Mesenchymal stem cell (in vitro differentiated cells and primary cell): Measurements from ENCODE around the gene AFF1.

Source experiments
- DNase-seq: peaks from one replicate; pipeline ENCODE4 v3.0.0-alpha.2; 2013
- H2AFZ ChIP-seq: one replicate; pipeline ENCODE4 v1.6.1; 2013; ENCODE audit warnings: low read depth, mild to moderate bottlenecking, control low read depth, inconsistent platforms, low read length, moderate library complexity
- H2AK5ac ChIP-seq: 2 replicates; pipeline ENCODE4 v1.6.1; 2013; ENCODE audit warnings: low read length, moderate library complexity, mild to moderate bottlenecking, inconsistent platforms; ENCODE audit not compliant: severe bottlenecking
- H2BK120ac ChIP-seq: one replicate; pipeline ENCODE4 v1.6.1; 2013; ENCODE audit warnings: low read depth, mild to moderate bottlenecking, inconsistent platforms, low read length, moderate library complexity
- H2BK12ac ChIP-seq, 2 experiments: one replicate each; pipeline ENCODE4 v1.6.1; 2013; ENCODE audit warnings: inconsistent platforms in 2 of 2, low read length in 2 of 2, mild to moderate bottlenecking in 2 of 2, moderate library complexity in 2 of 2, control low read depth in 1 of 2
- H2BK15ac ChIP-seq: one replicate; pipeline ENCODE4 v1.6.1; 2013; ENCODE audit warnings: mild to moderate bottlenecking, low read depth, inconsistent platforms; ENCODE audit not compliant: poor library complexity, severe bottlenecking
- H2BK5ac ChIP-seq: 2 replicates; pipeline ENCODE4 v1.6.1; 2013; ENCODE audit warnings: low read depth, mild to moderate bottlenecking, low read length, control low read depth, inconsistent platforms; ENCODE audit not compliant: poor library complexity, severe bottlenecking
- H3K14ac ChIP-seq, 2 experiments: one replicate each; pipeline ENCODE4 v1.6.1; 2013; ENCODE audit warnings: inconsistent platforms in 2 of 2, low read length in 2 of 2, control low read depth in 1 of 2, mild to moderate bottlenecking in 1 of 2, moderate library complexity in 1 of 2
- H3K18ac ChIP-seq, 2 experiments: one replicate each; pipeline ENCODE4 v1.6.1; 2013; ENCODE audit warnings: inconsistent platforms in 2 of 2, low read length in 2 of 2, control low read depth in 1 of 2, low read depth in 1 of 2, mild to moderate bottlenecking in 1 of 2
- H3K23ac ChIP-seq, 2 experiments: one replicate each; pipeline ENCODE4 v1.6.1; 2013; ENCODE audit warnings: inconsistent platforms in 2 of 2, low read length in 2 of 2, mild to moderate bottlenecking in 2 of 2, moderate library complexity in 2 of 2, control low read depth in 1 of 2
- H3K27ac ChIP-seq: 2 replicates; pipeline ENCODE4 v1.5.1; 2013; ENCODE audit warnings: mild to moderate bottlenecking, moderate library complexity, low read length, control low read depth, inconsistent platforms; ENCODE audit not compliant: poor library complexity, severe bottlenecking
- H3K27me3 ChIP-seq, 2 experiments: 2 replicates each; pipeline versions ENCODE4 v1.6.1 to v1.7.0; 2013; ENCODE audit warnings: low read length in 2 of 2, mild to moderate bottlenecking in 2 of 2, moderate library complexity in 2 of 2, control low read depth in 1 of 2, inconsistent platforms in 1 of 2; ENCODE audit not compliant: control insufficient read depth in 1 of 2, insufficient read depth in 1 of 2
- H3K36me3 ChIP-seq, 2 experiments: 2 replicates each; pipeline versions ENCODE4 v1.6.1 to v1.7.0; 2013; ENCODE audit warnings: low read length in 2 of 2, control low read depth in 1 of 2, inconsistent platforms in 1 of 2, low read depth in 1 of 2, mild to moderate bottlenecking in 1 of 2; ENCODE audit not compliant: insufficient read depth in 2 of 2, control insufficient read depth in 1 of 2
- H3K4ac ChIP-seq, 2 experiments: one replicate each; pipeline ENCODE4 v1.6.1; 2013; ENCODE audit warnings: inconsistent platforms in 2 of 2, low read length in 2 of 2, mild to moderate bottlenecking in 2 of 2, moderate library complexity in 2 of 2, control low read depth in 1 of 2, low read depth in 1 of 2
- H3K4me1 ChIP-seq: 2 replicates; pipeline ENCODE4 v1.6.1; 2013; ENCODE audit warnings: low read depth, low read length, control low read depth; ENCODE audit not compliant: control insufficient read depth, insufficient read depth
- H3K4me2 ChIP-seq: 2 replicates; pipeline ENCODE4 v1.6.1; 2013; ENCODE audit warnings: low read length, mild to moderate bottlenecking, inconsistent platforms; ENCODE audit not compliant: poor library complexity, severe bottlenecking
- H3K4me3 ChIP-seq, 2 experiments: 2 replicates each; pipeline versions ENCODE4 v1.5.1 to v1.7.0; 2013; ENCODE audit warnings: low read length in 2 of 2, mild to moderate bottlenecking in 2 of 2, control low read depth in 1 of 2, low read depth in 1 of 2; ENCODE audit not compliant: insufficient read depth in 1 of 2
- H3K79me1 ChIP-seq: replicated peaks from 2 replicates; pipeline ENCODE4 v1.6.1; 2013; ENCODE audit warnings: mild to moderate bottlenecking, control low read depth, low read length, inconsistent platforms; ENCODE audit not compliant: poor library complexity, severe bottlenecking
- H3K9ac ChIP-seq: 2 replicates; pipeline ENCODE4 v1.7.0; 2013; ENCODE audit warnings: mild to moderate bottlenecking, low read length, moderate library complexity
- H3K9me3 ChIP-seq: 2 replicates; pipeline ENCODE4 v1.7.0; 2013; ENCODE audit warnings: mild to moderate bottlenecking, low read length; ENCODE audit not compliant: control insufficient read depth
- H4K8ac ChIP-seq: one replicate; pipeline ENCODE4 v1.6.1; 2013; ENCODE audit warnings: inconsistent platforms, mild to moderate bottlenecking, low read length, moderate library complexity
- H4K91ac ChIP-seq: one replicate; pipeline ENCODE4 v1.6.1; 2013; ENCODE audit warnings: mild to moderate bottlenecking, low read length, inconsistent platforms
- WGBS: methylation state at CpG from one replicate; pipeline ENCODE4 v1.1.7; 2013; ENCODE audit warnings: mixed read lengths; 5-methylcytosine and 5-hydroxymethylcytosine counted together

The AFF1 gene

GRCh38 chr4:86924811-86925210 is 10.0 kb upstream of the AFF1 start:
- no peak overlapping the region for H2BK120ac ChIP-seq
- H4K8ac ChIP-seq = no peak overlapping the region
- no peak overlapping the region for H2BK15ac ChIP-seq
- WGBS = 0% methylated on average over 2 of the region's 2 CpGs
- peaks cover 2% of the 10 kb centered on the region for H3K79me1 ChIP-seq
- no peak overlapping the region for H3K4ac ChIP-seq
- H3K36me3 ChIP-seq = peaks cover 0 to 8% of the 10 kb centered on the region in 2 experiments
- no peak overlapping the region for H4K91ac ChIP-seq
- peaks cover 5% of the 10 kb centered on the region for H3K4me1 ChIP-seq
- H2BK12ac ChIP-seq = no peak overlapping the region
- no peak overlapping the region for H3K14ac ChIP-seq
- no peak overlapping the region for H2BK5ac ChIP-seq
- H2AFZ ChIP-seq = no peak overlapping the region
- H3K27me3 ChIP-seq = no peaks in the 10 kb centered on the region
- no peak overlapping the region for H3K23ac ChIP-seq
- peak overlapping the region; percentile 33 for H3K27ac ChIP-seq
- no peaks in the 10 kb centered on the region for H3K9me3 ChIP-seq
- no peak overlapping the region for H3K4me2 ChIP-seq
- no peak overlapping the region for H3K18ac ChIP-seq
- no peak overlapping the region for H3K4me3 ChIP-seq
- no peak overlapping the region for H2AK5ac ChIP-seq
- peak; percentile 79 for DNase-seq
- peak overlapping the region; percentile 21 for H3K9ac ChIP-seq

GRCh38 chr4:86926435-86927086 is 8.2 kb upstream of the AFF1 start:
- Histone ChIP-seq H3K23ac (no peak overlapping the region), H3K79me1 (peaks cover 2% of the 10 kb centered on the region), H3K9ac (peak overlapping the region; percentile 53), H3K9me3 (no peaks in the 10 kb centered on the region), H2AFZ (no peak overlapping the region), H3K4ac (peak overlapping the region in 1 of 2 experiments; percentile 62), H3K18ac (peak overlapping the region in 1 of 2 experiments; percentile 65), H2BK120ac (no peak overlapping the region), H2AK5ac (peak overlapping the region; percentile 13), H2BK12ac (peak overlapping the region in 1 of 2 experiments; percentile 31), H3K27me3 (no peaks in the 10 kb centered on the region), H2BK15ac (no peak overlapping the region), H2BK5ac (no peak overlapping the region), H3K36me3 (peaks cover 0 to 25% of the 10 kb centered on the region in 2 experiments), H3K4me3 (no peak overlapping the region), H4K8ac (no peak overlapping the region), H3K14ac (no peak overlapping the region), H3K4me2 (no peak overlapping the region), H3K27ac (no peak overlapping the region), H3K4me1 (peaks cover 5% of the 10 kb centered on the region), H4K91ac (no peak overlapping the region)
- 58% methylated on average over 4 of the region's 6 CpGs for WGBS
- DNase-seq = no peak

GRCh38 chr4:86927843-86928395 is 6.9 kb upstream of the AFF1 start:
- H3K14ac ChIP-seq = no peak overlapping the region
- H4K91ac ChIP-seq = no peak overlapping the region
- 0% methylated on average over 1 of the region's 2 CpGs for WGBS
- H3K9me3 ChIP-seq = no peaks in the 10 kb centered on the region
- H4K8ac ChIP-seq = no peak overlapping the region
- peak overlapping the region; percentile 53 for H3K9ac ChIP-seq
- peak overlapping the region; percentile 90 for H2BK15ac ChIP-seq
- H3K27me3 ChIP-seq = no peaks in the 10 kb centered on the region
- no peak overlapping the region for H3K4me3 ChIP-seq
- H2AFZ ChIP-seq = no peak overlapping the region
- peaks cover 5% of the 10 kb centered on the region for H3K4me1 ChIP-seq
- peak overlapping the region; percentile 42 for H3K4me2 ChIP-seq
- peak overlapping the region; percentile 24 for H2BK5ac ChIP-seq
- peak overlapping the region; percentile 44 for H3K27ac ChIP-seq
- H3K23ac ChIP-seq = no peak overlapping the region
- peak overlapping the region; percentile 77 to 86 for H2BK12ac ChIP-seq
- H3K36me3 ChIP-seq = peaks cover 0 to 25% of the 10 kb centered on the region in 2 experiments
- peak overlapping the region; percentile 86 for H2AK5ac ChIP-seq
- H3K79me1 ChIP-seq = no peaks in the 10 kb centered on the region
- H3K18ac ChIP-seq = peak overlapping the region; percentile 72 to 75
- peak; percentile 98 for DNase-seq
- H2BK120ac ChIP-seq = no peak overlapping the region
- no peak overlapping the region for H3K4ac ChIP-seq

- H3K9ac ChIP-seq = peak overlapping the region; percentile 11
- peak overlapping the region; percentile 77 to 86 for H2BK12ac ChIP-seq
- H2BK120ac ChIP-seq = no peak overlapping the region
- H2AK5ac ChIP-seq = peak overlapping the region; percentile 86
- no peaks in the 10 kb centered on the region for H3K79me1 ChIP-seq
- no peak overlapping the region for H2AFZ ChIP-seq
- peak overlapping the region in 1 of 2 experiments; percentile 17 for H3K4ac ChIP-seq
- H4K8ac ChIP-seq = no peak overlapping the region
- no peaks in the 10 kb centered on the region for H3K9me3 ChIP-seq
- H2BK15ac ChIP-seq = peak overlapping the region; percentile 90
- 97% methylated on average over 8 of the region's 10 CpGs for WGBS
- H3K23ac ChIP-seq = no peak overlapping the region
- H3K36me3 ChIP-seq = peaks cover 0 to 25% of the 10 kb centered on the region in 2 experiments
- H3K27me3 ChIP-seq = no peaks in the 10 kb centered on the region
- peak overlapping the region; percentile 35 for H3K27ac ChIP-seq
- H3K18ac ChIP-seq = peak overlapping the region; percentile 72 to 75
- H3K4me3 ChIP-seq = no peak overlapping the region
- H3K4me2 ChIP-seq = peak overlapping the region; percentile 42
- no peak overlapping the region for H4K91ac ChIP-seq
- peaks cover 5% of the 10 kb centered on the region for H3K4me1 ChIP-seq
- DNase-seq = no peak
- peak overlapping the region; percentile 24 for H2BK5ac ChIP-seq
- H3K14ac ChIP-seq = peak overlapping the region in 1 of 2 experiments; percentile 83
Measured at GRCh38 chr4:86928400-86929255, 6.2 kb upstream of the AFF1 start.
